COLO668 (cell line): Measurements from ENCODE around the gene TTC7B.

ENCODE experiments used
- DNase-seq: peaks from one replicate; lab custom pipeline; 2025; ENCODE audit not compliant: unreplicated experiment; lab: John Stamatoyannopoulos, UW

The TTC7B gene

DNA sequence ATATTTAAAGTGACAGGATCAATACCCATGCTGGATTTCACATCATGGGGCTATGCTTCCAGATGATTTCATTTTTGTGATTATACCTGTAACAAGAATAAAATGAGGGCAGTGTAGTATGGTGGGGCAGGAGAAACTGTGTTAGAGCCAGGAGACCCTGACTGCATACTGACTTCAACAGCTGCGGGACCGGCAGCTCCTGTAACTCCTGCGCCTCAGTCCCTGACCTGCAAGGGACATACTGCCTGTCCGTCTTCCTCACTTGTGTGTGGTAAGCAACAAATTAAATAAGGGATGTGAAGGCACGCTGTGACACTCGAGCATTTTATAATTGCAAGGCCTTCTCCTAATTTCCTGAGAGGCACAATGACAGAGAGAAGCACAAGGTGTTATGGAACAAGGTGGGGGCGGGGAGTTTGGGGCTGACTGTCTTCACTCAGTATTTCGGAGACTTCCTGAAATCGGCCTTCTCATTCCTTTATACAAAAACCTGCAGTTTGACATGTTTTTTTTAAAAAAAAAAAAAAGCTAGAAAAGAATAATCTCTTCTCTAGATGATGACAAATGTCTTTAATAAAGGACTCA is 164.2 kb downstream of the TTC7B start:
- no peak for DNase-seq

DNA sequence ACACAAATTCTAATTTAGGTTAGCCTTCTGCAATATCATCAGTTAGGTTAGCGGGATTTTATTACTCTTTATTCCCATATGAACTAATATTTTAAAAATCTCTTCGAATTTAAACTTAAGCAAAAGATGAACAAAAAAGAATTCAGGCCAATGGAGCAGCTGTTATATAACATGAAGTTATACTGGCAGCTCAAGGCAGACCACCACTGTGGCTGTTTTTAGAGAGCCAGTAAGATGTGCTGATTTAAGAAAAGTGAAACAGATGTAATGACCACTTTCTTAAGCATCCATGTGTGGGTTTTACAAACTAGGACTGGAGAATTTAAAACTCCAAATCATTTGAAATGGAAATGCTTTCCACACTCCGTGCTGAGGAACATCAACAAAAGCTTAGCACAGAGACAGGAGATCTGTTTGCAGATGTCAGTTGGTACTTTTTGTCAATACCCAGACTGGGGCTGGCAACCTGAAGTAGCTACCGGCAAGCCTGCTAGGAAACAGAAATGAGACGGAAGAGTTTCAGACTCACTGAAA is 164.9 kb downstream of the TTC7B start:
- DNase-seq: no peak

DNA sequence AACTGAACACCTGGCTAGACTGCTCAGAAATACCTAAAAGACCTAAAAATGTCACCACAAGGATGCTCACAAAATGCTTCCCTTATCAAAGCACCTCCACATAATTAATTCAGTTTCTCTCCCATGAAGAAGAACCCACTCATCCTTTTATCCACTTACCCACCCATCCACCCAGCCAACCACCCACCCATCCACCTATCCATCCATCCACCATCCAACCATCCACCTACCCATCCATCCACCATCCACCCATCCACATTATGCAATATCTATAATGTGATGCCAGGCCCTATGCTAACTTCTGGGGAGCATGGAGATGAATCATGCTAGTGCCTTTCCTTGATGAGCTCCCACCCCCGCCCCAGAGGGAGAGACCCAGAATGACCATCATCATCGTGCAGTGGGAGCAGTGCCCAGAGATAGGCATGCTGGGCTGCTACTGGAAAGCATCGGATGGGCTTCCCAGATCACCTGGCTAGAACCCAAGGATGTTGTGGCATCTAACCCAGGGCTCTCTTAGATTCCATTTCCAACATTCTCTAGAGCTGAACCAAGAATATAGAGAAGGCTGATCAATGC is 166.6 kb downstream of the TTC7B start:
- no peak for DNase-seq

DNA sequence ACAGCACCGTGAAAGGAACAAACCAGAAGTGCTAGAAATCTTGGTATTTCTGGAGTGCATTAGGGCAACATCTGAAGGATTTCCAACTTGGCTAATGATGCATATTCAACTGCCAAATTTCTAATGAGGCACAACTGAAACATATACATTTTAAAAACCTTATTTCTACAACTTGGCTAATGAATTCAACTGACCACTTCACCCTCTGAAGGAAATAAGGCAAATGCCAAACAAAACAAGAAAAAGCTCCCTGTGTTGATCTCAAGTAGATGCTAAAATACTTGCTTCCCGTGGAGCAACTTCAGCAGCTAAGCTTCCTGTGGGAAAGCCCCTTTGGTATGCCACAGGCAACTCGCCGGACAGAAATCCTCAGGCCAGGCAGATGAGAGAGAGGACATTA is 167.1 kb downstream of the TTC7B start:
- DNase-seq: no peak

DNA sequence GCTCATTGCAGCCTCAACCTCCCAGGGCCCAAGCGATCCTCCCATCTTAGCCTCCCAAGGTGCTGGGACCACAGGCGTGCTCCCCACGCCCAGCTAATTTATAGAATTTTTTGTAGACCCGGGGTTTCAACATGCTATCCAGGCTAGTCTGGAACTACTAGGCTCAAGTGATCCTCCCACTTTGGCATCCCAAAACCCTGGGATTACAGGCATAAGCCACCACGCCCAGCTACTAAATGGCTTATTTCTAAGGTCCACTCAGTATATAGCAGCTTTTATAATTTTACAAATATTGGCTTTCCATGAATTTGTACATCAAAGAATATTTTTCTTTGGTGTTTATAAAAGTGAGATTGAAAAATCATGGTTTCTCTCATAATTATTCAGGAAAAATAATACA is 167.8 kb downstream of the TTC7B start:
- DNase-seq: no peak

DNA sequence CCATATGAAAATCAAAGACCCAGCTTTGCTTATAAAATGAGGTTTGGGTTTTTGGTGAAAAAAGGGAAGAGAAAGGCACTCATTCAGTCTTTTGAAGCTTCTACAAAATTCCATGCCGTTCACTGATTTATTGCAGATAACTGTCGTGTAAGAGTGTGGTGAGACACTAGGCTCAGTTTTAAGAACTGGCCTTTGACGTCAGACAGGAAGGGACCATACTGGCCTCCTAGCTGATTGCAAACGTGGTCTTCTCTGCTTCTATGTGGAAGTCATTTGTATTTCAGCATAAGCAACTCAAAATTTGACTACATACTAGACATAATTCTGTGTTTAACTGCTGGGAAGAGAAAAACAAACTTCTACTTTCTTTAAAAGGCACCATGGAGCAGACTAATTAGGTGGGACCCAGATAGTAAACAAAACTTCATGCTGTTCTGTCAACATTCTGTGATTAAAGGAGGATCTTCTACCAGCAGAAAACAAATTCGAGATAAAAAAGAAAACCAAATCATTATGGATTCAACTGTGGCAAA is 168.7 kb downstream of the TTC7B start:
- no peak for DNase-seq

DNA sequence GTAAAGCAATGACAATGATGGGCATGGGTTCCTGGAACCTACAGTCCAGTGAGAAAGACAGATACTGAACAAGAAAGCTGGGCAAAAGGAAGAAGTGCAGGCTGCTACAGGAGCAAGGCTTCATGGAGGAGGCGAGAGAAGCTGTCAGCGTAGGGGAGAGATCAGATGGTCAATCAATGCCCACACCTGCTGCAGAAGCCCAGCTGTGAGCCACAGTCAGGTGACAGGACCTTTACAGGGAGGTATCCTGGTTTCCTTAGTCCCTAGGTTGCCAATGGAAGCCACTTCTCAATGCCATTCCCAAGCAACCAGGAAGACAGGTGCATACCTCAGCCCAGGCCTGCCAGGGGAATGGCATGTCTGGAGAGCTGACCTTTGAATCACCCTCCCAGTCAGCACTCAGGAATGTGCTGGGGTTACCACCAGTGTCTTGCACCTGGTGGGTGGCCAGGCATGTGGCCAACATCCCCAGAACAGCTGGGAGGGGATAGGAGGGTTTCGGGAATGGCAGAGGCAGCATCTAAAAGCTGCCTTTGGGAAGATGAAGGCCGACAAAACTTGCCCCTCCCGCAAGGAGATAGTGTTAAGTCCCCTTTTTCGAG is 170.3 kb downstream of the TTC7B start:
- DNase-seq: peak; percentile 29

DNA sequence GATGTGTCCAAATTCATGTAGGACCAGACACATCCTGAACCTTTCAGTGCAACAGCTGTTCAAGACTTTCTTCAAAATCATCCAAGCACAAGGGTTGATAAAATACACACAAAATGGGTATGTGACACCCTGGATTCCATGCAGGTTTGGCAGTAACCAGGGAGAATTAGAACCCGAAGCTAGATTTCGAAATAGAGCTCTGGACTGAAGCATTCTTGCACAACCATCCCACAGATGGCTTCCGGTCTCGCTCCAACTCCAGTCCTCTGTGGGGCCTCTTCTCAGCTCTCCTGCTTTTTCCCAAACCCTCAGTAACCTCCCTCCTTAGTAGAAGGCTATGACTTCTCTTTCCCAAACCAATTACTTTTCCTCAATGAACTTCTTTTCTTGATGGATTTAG is 171.3 kb downstream of the TTC7B start:
- no peak for DNase-seq

DNA sequence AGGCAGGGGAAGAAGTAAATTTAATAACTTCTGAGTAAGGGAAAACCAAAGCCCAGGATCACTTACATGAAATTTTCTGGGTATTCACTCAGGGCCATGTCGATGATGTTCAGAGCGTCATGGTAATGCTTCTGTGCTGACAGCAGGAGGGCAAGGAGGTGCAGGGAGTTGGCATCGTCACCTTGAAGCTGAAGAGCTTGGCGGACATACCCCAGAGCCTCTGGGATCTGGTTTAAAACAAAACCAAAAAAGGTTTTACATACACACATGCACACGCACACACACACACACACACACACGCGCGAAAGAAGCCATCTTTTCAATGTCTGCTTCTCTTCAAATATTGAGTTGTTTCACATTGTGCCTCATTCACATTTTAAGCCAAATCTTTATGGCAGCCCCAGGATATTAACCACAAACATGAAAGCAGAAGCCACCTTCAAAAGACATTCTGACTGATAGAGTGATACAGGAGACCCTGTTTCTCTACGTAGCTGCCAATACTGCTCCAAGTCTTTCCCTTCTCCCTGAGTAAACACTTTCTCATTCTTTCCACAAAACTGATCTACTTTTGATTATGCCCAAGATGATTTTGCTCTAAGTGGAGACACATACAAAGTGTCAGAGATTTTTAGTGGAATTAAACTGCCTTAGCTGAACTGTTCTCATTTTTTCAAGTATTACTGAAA is 172.1 kb downstream of the TTC7B start:
- no peak for DNase-seq

DNA sequence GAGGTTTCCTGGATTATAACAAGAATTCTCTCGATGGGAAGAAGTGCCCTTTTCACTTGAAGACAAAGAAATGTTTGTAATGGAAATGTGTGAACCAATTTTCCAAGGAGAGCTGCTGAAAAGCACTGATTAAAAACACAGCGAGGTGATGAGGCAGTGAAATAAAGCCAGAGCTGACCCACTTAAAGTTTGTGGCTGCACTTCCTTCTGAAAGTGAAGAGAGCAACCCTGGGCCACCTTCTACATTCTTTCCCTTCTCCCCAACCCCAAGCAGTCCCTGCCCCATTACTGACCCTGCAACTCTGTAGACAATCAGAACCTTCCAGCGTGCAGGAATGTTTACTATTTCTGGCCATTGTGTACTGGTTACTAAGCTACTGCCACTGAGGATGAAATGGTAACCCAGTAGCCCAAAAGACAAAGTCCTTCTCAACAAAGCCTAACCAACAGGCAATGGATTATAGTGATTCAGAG is 173.9 kb downstream of the TTC7B start:
- DNase-seq: no peak

DNA sequence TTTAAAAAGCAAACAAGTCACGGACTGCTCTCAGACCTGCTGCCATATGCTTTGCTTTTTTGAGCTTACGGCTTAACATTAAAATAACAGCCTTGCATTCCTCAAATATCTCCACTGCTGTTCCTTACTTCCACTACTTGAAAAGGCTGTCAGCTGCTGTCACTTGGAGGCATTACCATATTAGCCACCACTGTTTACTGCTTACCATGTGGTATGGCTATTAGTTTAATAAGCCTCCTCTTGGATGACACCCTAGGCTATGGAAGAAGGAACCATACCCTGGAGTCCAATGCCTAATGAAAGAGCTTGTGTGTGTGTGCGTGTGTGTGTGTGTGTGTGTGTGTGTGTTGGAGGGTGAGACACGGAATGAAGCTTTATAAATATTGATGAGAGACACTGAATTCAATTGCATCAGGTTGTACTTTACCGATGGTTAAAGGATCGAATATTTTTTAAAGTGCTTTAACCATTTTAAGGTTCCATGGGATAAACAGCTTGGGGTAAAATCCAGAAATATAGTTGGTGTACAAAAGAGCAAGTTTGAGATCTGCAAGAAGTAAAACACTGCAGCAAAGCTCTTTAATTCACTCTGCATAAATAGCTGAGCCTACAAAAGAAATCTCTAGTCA is 174.5 kb downstream of the TTC7B start:
- no peak for DNase-seq

DNA sequence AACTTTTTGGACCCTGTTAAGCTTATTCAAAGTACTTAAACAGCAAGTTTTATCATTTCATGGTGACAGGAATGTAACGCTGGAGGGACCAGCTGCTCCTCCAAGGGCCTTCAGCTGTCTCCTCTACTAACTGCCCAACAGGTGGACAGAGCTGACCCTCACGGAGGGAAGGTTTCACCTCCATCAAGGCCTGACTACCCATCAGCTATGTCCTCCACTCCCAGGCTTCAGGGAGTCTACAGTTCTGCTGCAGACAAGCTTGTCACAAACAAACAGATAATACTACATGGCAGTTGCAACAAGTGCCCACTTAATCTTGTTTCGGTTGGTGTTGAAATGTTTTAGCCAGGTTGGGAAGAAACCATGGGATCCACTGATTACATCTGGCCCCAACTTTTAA is 175.1 kb downstream of the TTC7B start:
- no peak for DNase-seq

DNA sequence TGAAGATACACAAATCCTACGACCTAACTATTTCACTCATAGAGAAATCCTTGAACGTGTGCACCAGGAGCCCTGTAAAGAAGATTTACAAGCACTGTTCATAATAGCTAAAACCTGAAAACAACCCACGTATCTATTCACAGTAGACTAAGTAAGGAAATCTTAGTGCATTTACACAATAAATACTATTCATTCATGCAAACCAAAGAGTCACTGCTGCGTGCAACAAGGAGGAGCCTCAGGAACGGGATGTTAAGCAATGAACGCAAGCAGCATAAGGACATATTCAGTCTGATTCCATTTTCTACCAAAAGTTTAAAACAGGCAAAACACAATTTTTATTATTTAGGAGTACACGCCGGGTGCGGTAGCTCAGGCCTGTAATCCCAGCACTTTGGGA is 176.6 kb downstream of the TTC7B start:
- DNase-seq: no peak

DNA sequence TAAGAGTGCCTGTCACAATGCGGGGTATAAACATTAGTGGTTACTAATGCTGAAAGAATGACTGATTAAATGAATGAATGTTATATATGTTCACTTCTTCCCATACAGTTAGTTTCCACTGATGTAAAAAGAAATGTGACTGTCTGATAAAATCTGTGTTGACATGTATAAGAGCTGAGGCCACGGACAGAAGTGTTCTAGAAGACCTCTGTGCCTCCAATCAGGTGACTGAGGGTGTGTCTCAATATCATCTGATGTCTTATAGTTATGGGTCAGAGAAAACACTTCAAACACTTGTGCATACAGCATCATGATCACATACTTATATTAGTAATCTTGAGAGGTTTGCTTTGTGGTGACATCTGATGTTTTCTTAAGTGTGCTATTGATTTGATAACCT is 183.4 kb downstream of the TTC7B start:
- no peak for DNase-seq

DNA sequence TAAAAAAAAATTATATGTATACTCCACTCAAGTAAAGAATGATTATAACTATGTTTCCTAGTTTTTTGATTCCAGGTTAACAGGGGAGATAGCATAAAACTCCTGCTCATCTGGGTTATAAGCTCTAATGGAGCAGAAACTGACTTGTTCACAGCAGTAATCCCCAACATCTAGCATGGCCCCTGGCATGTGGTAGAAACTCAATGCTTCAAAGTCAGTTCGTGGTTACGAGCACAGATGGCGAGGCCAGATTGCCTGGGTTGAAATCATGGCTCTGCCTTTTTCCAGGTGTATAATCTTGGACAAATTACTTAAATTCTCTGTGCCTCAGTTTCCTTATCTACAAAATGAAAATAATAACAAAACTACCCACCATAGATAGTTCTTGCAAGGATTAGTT is 183.8 kb downstream of the TTC7B start:
- no peak for DNase-seq

DNA sequence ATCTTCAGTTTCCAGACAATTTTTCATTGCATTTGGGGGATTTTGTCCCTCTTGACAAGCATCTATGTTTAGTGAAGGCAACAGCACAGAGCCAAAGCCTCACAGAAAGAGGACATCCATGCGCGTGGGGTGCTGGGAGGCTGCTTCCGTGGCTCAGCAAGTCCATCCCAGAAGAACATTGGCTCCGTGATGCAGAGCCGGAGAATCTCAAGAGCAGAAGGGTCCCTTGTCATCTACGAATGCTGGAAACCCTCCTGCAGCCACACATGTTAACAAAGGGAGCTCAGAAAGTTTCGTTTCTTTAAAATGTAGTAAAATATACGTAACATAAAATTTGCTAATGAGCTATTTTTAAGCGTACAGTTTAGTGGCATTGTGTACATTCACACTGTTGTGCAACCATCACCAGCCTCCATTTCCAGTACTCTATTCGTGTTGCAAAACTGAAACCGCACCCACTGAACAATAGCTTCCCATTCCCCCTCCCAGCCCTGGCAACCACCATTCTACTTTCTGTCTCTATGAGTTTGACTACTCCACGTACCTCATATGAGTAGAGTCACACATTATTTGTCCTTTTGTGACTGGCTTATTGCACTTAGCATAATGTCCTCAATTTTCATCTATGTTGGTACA is 185.9 kb downstream of the TTC7B start:
- DNase-seq: no peak

DNA sequence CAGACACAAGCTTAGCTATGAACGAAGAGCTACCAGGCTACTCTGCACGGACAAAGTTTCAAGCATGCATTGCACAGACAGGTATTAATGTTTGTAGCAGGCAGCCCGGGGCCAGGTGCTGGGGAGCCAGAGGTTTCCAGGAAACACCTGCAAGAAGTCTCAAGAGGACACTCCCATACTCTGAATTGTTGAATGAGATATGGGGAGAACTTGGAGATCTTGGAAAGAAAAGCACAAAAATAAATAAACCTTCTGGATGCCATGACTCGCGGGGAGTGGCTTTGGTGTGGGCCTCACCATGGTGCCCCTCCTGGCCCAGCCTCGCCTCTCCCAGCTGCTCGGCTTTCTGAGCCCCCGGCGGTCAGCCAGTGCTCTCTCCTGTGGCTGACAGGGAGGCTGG is 186.8 kb downstream of the TTC7B start:
- DNase-seq: no peak

DNA sequence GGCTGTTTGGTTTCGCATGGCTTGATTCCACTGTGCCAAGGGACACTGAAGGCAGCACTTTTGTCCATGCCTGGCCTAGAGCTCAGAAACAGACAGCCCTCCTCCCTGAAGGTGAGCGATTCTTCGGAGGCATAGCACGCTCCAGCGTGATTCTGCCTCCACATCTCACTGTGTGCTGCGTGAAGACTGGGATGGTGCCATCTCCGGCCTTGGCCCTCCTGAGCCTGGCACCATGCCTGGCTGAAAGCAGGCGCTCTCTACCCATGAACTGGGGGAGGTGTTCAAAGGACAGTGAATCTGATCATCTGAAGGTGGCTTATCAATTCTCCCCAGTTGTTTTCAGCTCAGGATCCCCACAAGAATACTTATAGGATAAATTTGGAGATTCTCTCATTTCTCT is 187.4 kb downstream of the TTC7B start:
- no peak for DNase-seq

DNA sequence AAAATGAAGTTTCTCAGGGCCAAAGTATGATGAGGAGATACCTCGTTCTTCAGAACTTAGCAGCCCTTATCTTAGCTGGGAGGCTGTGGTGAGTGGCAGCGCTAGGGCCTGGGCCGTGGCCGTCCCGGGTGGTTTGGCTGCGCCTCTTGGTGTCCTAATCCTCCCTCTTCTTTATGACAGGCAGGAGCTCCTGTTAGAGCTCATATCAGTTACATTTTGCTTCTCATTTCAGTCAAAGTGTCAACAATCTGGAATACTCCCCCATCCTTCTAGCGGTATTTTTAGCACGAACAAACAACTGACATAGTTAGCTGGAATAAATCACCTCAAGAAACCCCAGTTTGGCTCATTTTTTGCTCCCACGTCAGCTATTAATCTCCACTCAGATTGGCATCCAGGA is 188.8 kb downstream of the TTC7B start:
- DNase-seq: no peak

DNA sequence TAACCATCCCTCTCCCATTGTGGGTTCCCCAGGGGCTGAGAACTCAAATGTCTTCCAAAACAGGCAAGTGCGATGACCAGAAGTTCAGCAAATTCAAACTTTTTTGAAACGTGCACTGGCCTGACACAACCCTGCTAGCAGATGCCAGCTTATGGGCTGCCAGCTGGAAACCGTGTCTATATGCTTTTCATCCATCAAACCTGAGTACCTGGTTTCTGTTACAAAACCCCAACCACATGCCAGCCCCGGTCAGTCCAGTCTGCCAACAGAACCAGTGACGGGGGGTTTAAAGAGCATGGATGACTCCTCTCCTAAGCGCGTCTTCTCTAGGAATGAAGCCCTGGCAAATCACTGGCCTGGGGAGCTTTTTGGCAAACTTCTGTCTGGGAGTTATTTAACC is 189.7 kb downstream of the TTC7B start:
- no peak for DNase-seq

DNA sequence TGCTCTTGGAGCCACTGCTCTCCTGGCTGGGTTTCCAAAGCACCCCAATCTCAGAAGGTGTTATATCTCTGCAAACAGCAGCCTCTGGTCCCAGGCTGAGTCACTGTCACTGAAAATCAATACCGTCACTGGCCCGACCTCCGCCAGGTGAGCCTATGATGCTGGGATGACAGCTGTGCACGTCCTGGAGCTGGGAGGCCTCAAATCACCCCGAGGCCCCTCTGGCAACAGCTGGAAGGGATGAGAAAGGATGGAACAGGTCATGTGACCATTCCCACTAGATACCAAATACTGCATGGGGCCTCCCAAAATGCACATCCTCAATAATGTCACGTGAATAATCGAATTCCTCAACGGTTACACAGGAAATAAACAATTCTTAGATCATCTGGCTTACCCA is 190.8 kb downstream of the TTC7B start:
- peak; percentile 87 for DNase-seq
